T1000 (cell line): ENCODE data around the gene LY6G6C.

ENCODE experiments used
- DNase-seq: peaks from one replicate; lab custom pipeline; 2025; ENCODE audit warnings: mixed read lengths; lab: John Stamatoyannopoulos, UW

Gene LY6G6C

DNA sequence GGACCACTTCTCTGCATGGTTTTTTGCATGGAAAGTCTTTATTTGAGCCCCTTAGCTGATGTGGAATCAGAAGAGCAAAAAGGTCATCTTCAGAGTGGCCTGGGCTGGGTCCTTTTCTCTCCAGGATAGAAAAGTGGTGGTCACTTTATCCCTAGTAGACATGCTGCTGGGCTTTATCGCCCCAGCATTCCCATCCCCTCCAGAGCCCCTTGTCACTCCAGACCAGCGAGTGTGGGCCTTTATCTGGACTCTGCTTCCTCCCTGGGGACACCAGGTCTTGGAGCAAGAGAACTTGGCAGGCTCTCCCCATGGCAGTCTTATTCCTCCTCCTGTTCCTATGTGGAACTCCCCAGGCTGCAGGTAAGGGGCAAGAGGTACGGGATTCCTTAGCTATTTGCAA lies 14.9 kb downstream of the LY6G6C start, which contains the start of gene LY6G6F:
Gene LY6G6F, plus strand, starts transcription at position 268 of the 400 bp plus-strand sequence. Its CDS starts 41 bp downstream, at position 309.
- DNase-seq = no peak

DNA sequence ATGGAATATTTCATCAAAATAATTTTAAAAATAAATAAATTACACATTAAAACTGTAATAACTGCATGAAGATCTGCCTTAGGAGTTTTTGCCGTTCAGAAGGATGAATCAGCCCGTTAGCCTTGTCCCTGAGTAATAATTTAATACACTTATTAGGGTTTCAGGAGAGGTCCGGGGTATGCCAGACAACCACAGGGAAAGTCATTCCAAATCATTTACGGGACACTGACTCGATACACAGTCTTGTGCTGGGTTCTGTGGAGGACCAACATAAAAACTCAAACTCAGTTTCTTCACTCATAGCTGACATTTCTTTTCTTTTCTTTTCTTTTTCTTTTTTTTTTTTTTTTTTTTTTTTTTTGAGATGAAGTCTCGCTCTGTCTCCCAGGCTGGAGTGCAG lies 15.6 kb downstream of the LY6G6C start:
- DNase-seq = no peak

DNA sequence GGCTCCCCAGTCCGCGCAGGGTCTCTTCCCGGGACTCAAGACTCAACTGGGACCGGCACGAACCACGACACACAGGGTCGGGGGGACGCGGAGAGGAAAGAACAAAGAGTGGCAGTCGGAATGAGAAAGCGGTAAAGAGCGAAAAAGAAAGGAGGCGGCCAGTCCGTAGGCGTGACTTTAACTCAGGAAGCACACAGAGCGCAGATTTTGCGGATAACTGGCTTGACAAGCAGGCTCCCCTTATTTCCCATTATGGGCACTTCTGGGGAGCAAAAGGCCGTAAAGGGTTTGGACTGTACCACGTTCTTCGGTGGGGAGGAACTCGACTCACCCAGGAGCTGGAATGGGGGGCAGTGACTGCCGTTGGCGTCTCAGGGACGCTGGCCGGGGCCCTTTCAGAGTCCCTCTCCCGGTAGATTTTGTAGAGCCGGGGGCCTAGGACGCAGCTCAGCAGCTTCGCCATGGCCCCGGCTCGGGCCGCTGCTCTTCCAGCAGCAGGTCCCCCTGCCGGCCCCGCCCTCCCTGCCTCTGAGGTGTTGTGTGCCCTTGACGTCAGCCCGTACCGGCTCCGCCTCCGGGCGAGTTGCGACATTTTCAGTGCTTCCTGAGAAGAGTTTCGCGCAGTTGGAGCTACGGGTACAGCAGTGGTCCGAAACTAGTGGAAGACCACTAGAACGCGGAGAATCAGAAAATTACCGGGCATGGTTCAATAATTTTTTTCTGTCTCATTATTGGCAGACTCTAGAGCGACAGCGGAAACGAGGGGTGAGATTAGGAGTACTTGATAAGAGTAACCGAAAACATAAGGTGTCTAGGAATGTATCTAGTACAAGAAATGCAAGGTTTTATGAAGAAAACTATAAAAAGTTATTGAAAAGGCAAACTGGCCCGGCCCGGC lies 18.5 kb downstream of the LY6G6C start, which contains the start of gene ABHD16A:
Gene ABHD16A, minus strand, starts transcription at position 506 of the 898 bp plus-strand sequence. Its CDS starts 43 bp downstream, at position 463.
- DNase-seq = peak; percentile 94

DNA sequence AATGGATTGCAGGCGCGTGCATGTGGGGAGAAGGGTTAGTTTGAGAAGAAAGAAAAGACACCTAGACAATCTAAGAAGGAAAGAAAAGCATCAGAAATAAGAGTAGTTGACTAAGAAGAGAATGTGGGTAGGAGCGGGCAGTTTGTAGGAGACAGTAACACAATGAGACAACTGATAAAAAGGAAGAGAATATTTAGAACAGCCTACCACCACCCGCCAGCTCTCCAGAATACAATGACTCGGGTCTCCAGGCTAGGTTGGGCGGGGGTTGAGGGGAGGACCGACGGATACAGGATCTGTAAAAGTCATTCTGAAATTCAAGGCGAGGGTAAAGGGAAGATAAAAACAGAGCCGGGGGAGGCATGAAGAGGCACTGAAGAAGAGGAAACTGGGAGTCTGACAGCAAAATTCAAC lies 19.1 kb downstream of the LY6G6C start:
- DNase-seq = no peak

DNA sequence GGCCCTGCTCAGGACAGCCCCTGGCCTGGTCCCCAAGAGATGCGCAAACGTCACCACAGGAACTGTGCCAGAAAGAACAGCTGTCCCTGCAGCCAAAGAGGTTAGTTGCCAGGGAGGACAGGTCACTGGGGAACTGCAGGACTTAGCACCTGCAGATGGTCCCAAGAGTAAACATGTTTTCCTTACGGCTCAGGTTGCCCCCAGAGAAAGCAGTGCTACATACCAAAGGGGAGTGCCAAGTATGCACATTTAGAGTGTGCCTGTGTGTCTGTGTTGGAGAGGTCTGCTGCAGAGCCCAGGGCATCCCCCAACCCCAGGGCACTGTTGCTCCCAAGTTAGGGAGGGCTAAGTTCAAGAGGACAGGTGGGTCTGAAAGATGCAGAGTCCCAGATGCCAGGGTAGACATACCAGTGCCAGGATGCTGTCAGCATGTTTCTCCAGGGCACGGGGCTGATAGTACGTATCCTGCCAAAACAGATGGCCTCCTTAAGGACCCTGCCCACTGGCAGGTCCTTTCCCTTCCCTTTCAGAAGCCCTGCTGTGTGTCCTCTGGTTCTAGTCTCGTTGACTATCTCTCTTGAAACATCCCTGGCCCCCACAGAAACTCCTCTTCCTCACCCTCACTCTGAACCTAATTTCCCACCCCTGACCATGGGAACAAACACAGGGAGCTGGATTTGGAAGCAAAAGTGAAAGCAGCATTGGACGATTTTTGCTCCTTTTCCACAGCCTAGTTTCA lies 19.7 kb downstream of the LY6G6C start:
- no peak for DNase-seq

GRCh38 chr6:31700740-31701401 lies 20.7 kb downstream of the LY6G6C start:
- no peak for DNase-seq

DNA sequence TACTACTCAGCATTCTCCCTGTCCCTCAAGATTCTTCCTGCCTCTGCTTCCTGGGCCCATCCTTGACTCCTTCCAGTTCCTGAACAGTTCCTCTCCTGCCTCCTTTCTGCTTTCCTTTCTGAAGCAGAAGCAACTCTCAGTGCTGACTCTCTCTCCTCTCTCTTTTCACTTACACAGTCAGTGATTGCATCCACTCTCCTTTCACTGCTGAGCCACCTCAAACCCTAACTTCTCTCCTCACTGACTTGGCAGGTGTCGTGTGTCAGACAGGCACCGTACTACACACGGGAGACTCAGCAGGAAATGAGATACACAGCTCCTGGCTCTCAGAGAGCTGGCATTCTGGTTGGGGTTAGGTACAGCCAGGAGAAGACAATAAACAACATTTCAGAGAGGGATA lies 24.0 kb downstream of the LY6G6C start:
- no peak for DNase-seq

- DNase-seq = no peak
Measured at GRCh38 chr6:31693535-31693934, 28.0 kb downstream of the LY6G6C start.

GRCh38 chr6:31692886-31693285 lies 28.7 kb downstream of the LY6G6C start:
- no peak for DNase-seq

DNA sequence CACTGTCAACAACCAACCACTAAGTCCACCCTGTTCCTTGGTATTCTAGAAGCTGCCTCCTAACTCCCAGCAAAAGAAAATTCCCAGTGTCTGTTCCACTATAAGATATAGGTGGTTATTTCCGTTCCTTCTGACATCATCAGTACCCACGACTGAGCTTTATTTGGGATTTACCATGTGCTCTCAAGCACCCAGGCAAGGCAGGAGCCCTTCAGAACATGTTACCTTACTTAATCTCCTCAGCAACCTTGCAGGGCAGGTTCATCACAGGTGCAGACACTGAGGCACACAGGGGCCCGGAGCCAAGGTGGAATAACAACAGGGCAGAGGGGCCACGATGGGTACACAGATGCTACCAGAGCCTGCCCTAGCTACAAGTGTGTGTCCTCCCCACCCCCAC lies 29.2 kb downstream of the LY6G6C start:
- DNase-seq = no peak

GRCh38 chr6:31691564-31692108 lies 29.9 kb downstream of the LY6G6C start:
- DNase-seq = no peak

GRCh38 chr6:31691078-31691463 lies 30.5 kb downstream of the LY6G6C start:
- no peak for DNase-seq

DNA sequence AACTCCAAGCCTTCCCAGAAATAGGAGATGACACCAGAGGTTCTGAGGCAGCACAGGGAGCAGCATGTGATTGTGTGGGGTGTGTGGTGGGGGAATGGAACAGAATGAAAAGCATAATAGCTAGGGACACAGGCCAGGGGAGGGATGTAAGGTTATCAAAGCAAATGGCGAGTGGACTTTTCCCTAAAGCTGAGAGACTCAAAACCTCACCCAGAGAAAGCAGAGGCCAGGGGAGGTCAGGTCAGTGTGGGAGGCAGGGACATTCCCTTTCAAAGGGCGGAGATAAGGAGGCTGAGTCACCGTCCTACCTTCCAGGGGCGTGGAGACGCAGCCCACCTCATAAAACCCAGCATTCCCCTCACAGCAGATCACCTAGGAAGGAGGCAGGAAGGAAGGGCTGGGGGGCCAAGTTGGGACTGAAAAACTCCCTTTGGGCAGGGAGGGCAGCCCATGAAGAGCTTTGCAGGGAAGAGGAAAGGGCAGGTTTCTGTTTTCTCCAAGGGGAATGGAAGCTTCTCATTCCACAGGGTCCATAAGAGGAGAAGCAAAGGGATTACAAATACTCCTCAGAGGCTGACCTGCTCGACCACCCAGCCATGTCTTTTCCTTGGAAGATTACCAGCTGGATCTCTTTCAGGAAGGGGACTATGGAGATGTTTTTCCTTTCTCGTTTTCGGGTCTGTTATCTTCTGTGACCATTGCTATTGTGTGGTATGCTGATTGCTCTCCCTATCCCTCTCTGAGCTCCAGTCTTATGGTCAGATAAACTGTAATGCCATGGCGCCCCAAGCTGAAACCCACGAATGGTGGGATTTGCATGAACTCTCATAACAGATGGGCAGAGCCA lies 31.1 kb downstream of the LY6G6C start:
- no peak for DNase-seq

DNA sequence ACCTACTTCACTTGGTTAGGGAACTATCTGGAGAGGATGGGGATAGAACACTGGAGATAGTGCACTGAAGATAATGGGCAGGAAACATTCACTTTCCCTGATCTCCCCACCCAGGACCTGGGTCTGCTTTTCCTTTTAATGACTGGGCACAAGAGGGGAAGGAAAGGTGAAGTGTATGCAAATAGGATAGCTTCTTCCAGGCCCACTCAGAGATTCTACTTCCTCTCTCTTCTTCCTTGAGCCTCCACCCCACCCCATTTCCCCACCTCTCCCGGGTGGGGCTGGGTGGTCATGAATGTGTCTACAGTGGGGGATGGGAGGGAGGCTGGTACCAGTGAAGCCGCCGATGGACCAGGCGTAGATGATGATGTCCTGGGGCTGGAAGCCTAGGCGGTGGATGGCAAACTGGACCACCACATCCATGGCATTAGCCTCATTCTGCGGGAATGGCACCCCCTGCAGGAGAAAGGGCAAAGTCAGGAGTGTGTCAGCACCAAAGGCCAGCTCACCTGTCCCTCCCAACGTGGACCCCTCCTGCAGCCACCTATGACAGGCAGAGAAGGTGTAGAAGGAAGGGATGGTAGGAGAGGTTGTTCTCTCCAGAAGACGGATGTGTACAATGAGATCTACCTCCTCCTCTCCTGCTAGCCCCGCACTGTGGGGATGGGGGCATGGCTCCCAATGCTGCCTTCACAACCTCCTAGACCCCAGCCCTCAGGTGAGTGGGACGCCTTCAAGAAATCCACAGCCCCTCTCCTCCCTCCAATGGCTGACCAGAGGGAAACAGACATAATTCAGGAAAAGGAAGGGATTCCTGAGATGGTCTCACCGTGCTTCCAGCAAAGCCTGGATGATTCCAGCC lies 32.1 kb downstream of the LY6G6C start:
- no peak for DNase-seq

DNA sequence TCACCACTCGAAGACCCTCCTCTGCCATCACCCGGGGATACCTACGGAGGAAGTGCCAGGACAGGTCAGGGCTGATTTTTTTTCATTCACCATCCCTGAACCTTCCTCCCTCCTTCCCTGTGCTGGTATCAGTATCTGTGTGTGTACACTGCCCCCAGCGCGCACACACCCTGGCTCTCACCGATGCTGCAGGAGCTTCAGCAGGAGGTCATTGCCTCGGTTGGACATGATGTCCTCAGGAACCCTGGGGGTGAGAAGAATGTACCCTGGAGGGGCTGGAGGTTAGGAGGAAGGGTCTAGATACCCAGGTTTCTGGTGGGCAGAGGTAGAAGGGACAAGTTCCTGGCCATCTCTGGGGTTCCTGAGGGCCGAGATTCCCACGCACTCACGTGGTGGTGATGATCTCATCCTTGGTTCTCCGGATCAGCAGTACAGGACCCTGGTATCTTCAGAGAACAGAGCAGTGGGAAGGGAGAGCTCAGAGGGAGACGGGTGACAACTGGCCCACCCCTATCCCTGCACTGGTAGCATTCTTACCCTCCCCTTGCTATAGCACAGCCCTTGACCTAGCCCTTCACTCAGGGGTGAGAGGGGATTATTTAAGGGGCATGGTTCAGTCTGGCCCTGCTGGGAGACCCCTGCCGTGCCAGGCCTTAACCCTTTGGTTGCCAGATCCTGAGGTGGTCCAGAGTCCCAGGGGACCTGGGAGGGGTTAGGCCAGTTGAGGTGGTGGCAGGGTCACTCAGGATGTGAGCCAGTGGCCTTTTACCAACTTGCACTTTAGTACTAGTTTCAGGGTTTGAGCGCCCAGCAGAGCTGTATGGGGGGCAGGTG lies 33.5 kb downstream of the LY6G6C start:
- no peak for DNase-seq

GRCh38 chr6:31687321-31687720 lies 34.2 kb downstream of the LY6G6C start:
- no peak for DNase-seq

- no peak for DNase-seq
Measured at GRCh38 chr6:31686483-31686882, 35.1 kb downstream of the LY6G6C start.

DNA sequence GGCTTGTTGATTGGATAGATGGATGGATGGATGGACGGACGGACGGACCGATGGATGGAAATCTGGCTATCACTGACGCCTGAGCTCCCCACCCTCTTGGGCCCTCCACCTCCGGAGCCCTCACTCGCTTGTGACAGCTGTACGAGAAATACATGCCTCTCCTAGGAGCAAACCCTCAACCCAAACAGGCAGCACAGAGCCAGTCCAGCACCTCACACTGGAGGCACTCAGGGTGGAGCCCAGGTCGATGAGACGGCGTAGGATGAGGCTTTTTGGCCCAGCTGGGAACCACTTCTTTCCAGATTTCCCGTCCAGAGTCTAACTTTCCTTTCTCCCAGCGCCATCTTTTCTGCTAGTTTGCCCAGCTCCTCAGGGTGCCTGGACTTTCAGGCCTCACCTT lies 38.0 kb downstream of the LY6G6C start:
- no peak for DNase-seq

DNA sequence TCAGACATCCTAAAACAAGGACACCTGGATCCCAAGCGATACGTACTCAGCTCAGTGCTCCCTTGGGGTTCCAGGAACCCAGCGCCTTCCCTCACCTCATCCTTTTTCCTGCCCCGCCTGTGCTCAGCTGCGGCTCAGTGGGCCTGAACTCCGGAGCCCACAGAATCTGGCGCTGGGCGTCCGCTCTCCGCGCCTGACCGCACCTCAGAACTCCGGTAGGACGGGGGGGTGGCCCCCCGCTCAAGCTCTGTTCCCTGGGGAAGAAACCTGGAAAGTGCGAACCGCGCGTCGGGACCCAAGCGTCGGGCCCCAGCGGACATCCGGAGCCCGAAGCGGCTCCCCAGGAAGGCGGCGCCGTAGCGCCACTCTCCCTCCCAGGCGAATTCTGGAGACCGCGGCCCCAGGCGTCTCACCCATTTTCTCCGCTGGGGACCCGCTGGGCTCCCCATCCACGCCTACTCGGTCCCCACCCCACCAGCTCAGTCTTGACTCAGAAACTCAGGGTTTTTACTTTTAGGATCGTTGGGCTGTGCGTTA lies 40.3 kb downstream of the LY6G6C start:
- no peak for DNase-seq
